GM13977 (cell line): ENCODE data around the gene C2CD2.

Source experiments
- DNase-seq: peaks from one replicate; pipeline ENCODE4 v3.0.0; 2012; ENCODE audit warnings: low spot score
- CTCF ChIP-seq: IDR thresholded peaks from 2 replicates; pipeline ENCODE4 v1.5.1; 2012; ENCODE audit warnings: mild to moderate bottlenecking, control low read depth; ENCODE audit not compliant: insufficient read depth; ENCODE audit errors: extremely low read depth, missing control alignments
- in situ Hi-C: fragments of 300-500 bp; cut with MboI; formaldehyde crosslinking; loops from one replicate; pipeline ENCODE4 v1.12.0; 2022; ENCODE audit warnings: low sequenced_read_pairs, low pct_unique_long_range_greater_than_20kb, mixed read lengths, inconsistent platforms; ENCODE audit not compliant: unreplicated experiment

The C2CD2 gene

GRCh38 chr21:41945982-41946381 lies 7.8 kb downstream of the C2CD2 start:
- TF ChIP-seq CTCF = no peak
- in situ Hi-C loops = no loop called here
- DNase-seq = no peak

GRCh38 chr21:41943851-41944250 lies 10.0 kb downstream of the C2CD2 start:
- DNase-seq = no peak
- no peak for TF ChIP-seq CTCF
- in situ Hi-C loops = no loop called here

GRCh38 chr21:41942457-41942856 lies 11.4 kb downstream of the C2CD2 start:
- no peak for DNase-seq
- in situ Hi-C loops = no loop called here
- no peak for TF ChIP-seq CTCF

GRCh38 chr21:41941941-41942340 lies 11.9 kb downstream of the C2CD2 start:
- DNase-seq = no peak
- TF ChIP-seq CTCF = no peak
- in situ Hi-C loops = no loop called here

GRCh38 chr21:41940431-41940830 lies 13.4 kb downstream of the C2CD2 start:
- in situ Hi-C loops = no loop called here
- no peak for TF ChIP-seq CTCF
- DNase-seq = no peak

GRCh38 chr21:41939391-41939790 lies 14.4 kb downstream of the C2CD2 start:
- in situ Hi-C loops = no loop called here
- DNase-seq = no peak
- no peak for TF ChIP-seq CTCF
